Caco-2 (cell line): ENCODE results near the gene MRPS23. TPM values are rescaled to one million over a fixed set of nuclear protein-coding genes. Genes with fewer than 3 reads are reported as not detected.

Source experiments
- BruUV-seq: library from RNA; stranded (reverse); fragments of 400-500 nt; replicated peaks from 2 replicates; lab custom pipeline; 2021; lab: Mats Ljungman, UMichigan
- CTCF ChIA-PET: fragments of 300-600 bp; sonication (Branson Sonifier 250); formaldehyde crosslinking; loops from one replicate; lab custom pipeline; 2022; ENCODE audit warnings: antibody characterized with exemption; lab: Charles Lee
- POLR2A ChIA-PET: fragments of 300-600 bp; sonication (Branson Sonifier 250); formaldehyde crosslinking; loops from one replicate; lab custom pipeline; 2022; ENCODE audit warnings: antibody characterized with exemption; lab: Charles Lee
- DNase-seq, 2 experiments: peaks; one replicate each; pipeline versions ENCODE4 v3.0.0 to v3.0.0-alpha.2; 2020 to 2022
- H3K27me3 ChIP-seq: replicated peaks from 2 replicates; pipeline ENCODE4 v1.6.0; 2011; ENCODE audit warnings: low read length; ENCODE audit not compliant: control insufficient read depth, insufficient read depth
- H3K36me3 ChIP-seq: 2 replicates; pipeline ENCODE4 v1.5.1; 2011; ENCODE audit warnings: low read length; ENCODE audit not compliant: control insufficient read depth, insufficient read depth
- H3K4me1 ChIP-seq: fragments of 250-450 bp; sonication (Bioruptor Pico); 2 replicates; pipeline ENCODE4 v1.5.1; 2020; ENCODE audit warnings: mild to moderate bottlenecking
- H3K4me3 ChIP-seq: 2 replicates; pipeline ENCODE4 v1.5.1; 2011; ENCODE audit warnings: low read depth, mild to moderate bottlenecking, control low read depth, low read length
- H3K9me3 ChIP-seq: fragments of 250-450 bp; sonication (Bioruptor Pico); 2 replicates; pipeline ENCODE4 v1.5.1; 2020; ENCODE audit warnings: mild to moderate bottlenecking, moderate library complexity
- H3K27ac Mint-ChIP-seq: one replicate; pipeline ENCODE4 v1.8.0; 2022; ENCODE audit warnings: mixed read lengths; ENCODE audit not compliant: unreplicated experiment
- H3K27me3 Mint-ChIP-seq: one replicate; pipeline ENCODE4 v1.8.0; 2022; ENCODE audit warnings: mixed read lengths; ENCODE audit not compliant: insufficient read depth, unreplicated experiment
- H3K36me3 Mint-ChIP-seq: one replicate; pipeline ENCODE4 v1.8.0; 2022; ENCODE audit warnings: mild to moderate bottlenecking, mixed read lengths; ENCODE audit not compliant: insufficient read depth, unreplicated experiment
- H3K4me1 Mint-ChIP-seq: one replicate; pipeline ENCODE4 v1.8.0; 2022; ENCODE audit warnings: low read depth, mixed read lengths; ENCODE audit not compliant: unreplicated experiment
- H3K4me3 Mint-ChIP-seq: one replicate; pipeline ENCODE4 v1.8.0; 2022; ENCODE audit warnings: mild to moderate bottlenecking, moderate library complexity, mixed read lengths; ENCODE audit not compliant: unreplicated experiment
- H3K9me3 Mint-ChIP-seq: one replicate; pipeline ENCODE4 v1.8.0; 2022; ENCODE audit warnings: mixed read lengths; ENCODE audit not compliant: unreplicated experiment
- intact Hi-C: fragments of 100-400 bp; cut with micrococcal nuclease; formaldehyde crosslinking; loops from one replicate; pipeline ENCODE4 v1.10.0; 2022; ENCODE audit not compliant: unreplicated experiment
- total RNA-seq: library from RNA; stranded (reverse); gene quantifications from 2 replicates; pipeline ENCODE4 v1.2.3, GENCODE V29; 2022
- TF ChIP-seq, protein P1 (sequence below), 2 experiments: fragments of 200-600 bp in 1 of 2; IDR thresholded peaks; 1 replicate in 1 of 2; 2 replicates in 1 of 2; pipeline versions ENCODE4 v1.5.1 to v1.8.0; 2011 to 2022; ENCODE audit warnings: antibody characterized with exemption in 1 of 2, control low read depth in 1 of 2, inconsistent platforms in 1 of 2, low read depth in 1 of 2, low read length in 1 of 2, mild to moderate bottlenecking in 1 of 2, moderate library complexity in 1 of 2; ENCODE audit not compliant: insufficient read depth in 1 of 2, severe bottlenecking in 1 of 2, unreplicated experiment in 1 of 2

MRPS23 gene
- total RNA-seq, 1 experiment from 2014 or later, result 72.9 TPM

- DNase-seq, result no peak
- H3K36me3 Mint-ChIP-seq, result no peaks in the 10 kb centered on the region
- H3K36me3 ChIP-seq, result no peaks in the 10 kb centered on the region
- H3K4me3 ChIP-seq, result no peak overlapping the region
- H3K27ac Mint-ChIP-seq, result no peak overlapping the region
- no TSS peak for BruUV-seq
- no peaks in the 10 kb centered on the region for H3K9me3 ChIP-seq
- H3K4me1 Mint-ChIP-seq, result peaks cover 6% of the 10 kb centered on the region
- ChIA-PET CTCF (interaction anchor here (3.7 kb wide), 1 partner anchor 48 kb away, joined by 12 read pairs; no protein-coding TSS in a partner anchor), POLR2A (no interaction called here)
- no peaks in the 10 kb centered on the region for H3K27me3 Mint-ChIP-seq
- TF ChIP-seq, protein P1, sequence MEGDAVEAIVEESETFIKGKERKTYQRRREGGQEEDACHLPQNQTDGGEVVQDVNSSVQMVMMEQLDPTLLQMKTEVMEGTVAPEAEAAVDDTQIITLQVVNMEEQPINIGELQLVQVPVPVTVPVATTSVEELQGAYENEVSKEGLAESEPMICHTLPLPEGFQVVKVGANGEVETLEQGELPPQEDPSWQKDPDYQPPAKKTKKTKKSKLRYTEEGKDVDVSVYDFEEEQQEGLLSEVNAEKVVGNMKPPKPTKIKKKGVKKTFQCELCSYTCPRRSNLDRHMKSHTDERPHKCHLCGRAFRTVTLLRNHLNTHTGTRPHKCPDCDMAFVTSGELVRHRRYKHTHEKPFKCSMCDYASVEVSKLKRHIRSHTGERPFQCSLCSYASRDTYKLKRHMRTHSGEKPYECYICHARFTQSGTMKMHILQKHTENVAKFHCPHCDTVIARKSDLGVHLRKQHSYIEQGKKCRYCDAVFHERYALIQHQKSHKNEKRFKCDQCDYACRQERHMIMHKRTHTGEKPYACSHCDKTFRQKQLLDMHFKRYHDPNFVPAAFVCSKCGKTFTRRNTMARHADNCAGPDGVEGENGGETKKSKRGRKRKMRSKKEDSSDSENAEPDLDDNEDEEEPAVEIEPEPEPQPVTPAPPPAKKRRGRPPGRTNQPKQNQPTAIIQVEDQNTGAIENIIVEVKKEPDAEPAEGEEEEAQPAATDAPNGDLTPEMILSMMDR (IDR thresholded peaks at IDR 0.05; ENCODE audit: insufficient read depth in 1 of 2, low read depth in 1 of 2, low read length in 1 of 2, severe bottlenecking in 1 of 2, unreplicated experiment in 1 of 2), result no peak
- intact Hi-C loops, result loop anchor here (10.0 kb wide), 1 partner anchor 86 kb away; the partner anchor contains the start of gene CCDC182
- H3K27me3 ChIP-seq, result no peaks in the 10 kb centered on the region
- H3K4me3 Mint-ChIP-seq, result no peak overlapping the region
- H3K9me3 Mint-ChIP-seq, result no peaks in the 10 kb centered on the region
- peaks cover 5% of the 10 kb centered on the region; the same call in 1 of the 2 replicates for H3K4me1 ChIP-seq
Measured at GRCh38 chr17:57830880-57831279, 19.0 kb downstream of the MRPS23 start.

GRCh38 chr17:57823469-57824401 is 26.1 kb downstream of the MRPS23 start:
- H3K4me1 Mint-ChIP-seq, result no peaks in the 10 kb centered on the region
- H3K27me3 ChIP-seq, result no peaks in the 10 kb centered on the region
- no peaks in the 10 kb centered on the region for H3K27me3 Mint-ChIP-seq
- TF ChIP-seq, protein P1 (IDR thresholded peaks at IDR 0.05; ENCODE audit: insufficient read depth in 1 of 2, low read depth in 1 of 2, low read length in 1 of 2, severe bottlenecking in 1 of 2, unreplicated experiment in 1 of 2), result no peak
- H3K27ac Mint-ChIP-seq, result no peak overlapping the region
- H3K4me3 Mint-ChIP-seq, result no peak overlapping the region
- no peaks in the 10 kb centered on the region for H3K9me3 ChIP-seq
- no peaks in the 10 kb centered on the region for H3K36me3 ChIP-seq
- ChIA-PET CTCF (no interaction called here), POLR2A (no interaction called here)
- no peaks in the 10 kb centered on the region for H3K9me3 Mint-ChIP-seq
- no peaks in the 10 kb centered on the region for H3K4me1 ChIP-seq
- intact Hi-C loops, result no loop called here
- DNase-seq, result no peak
- no TSS peak for BruUV-seq
- H3K36me3 Mint-ChIP-seq, result no peaks in the 10 kb centered on the region
- H3K4me3 ChIP-seq, result no peak overlapping the region

- Histone ChIP-seq H3K4me1 (no peaks in the 10 kb centered on the region), H3K4me3 (no peak overlapping the region), H3K36me3 (no peaks in the 10 kb centered on the region), H3K27me3 (no peaks in the 10 kb centered on the region), H3K9me3 (no peaks in the 10 kb centered on the region)
- Mint-ChIP-seq H3K36me3 (no peaks in the 10 kb centered on the region), H3K4me3 (no peak overlapping the region), H3K27ac (no peak overlapping the region), H3K9me3 (no peaks in the 10 kb centered on the region), H3K4me1 (no peaks in the 10 kb centered on the region), H3K27me3 (peaks cover 7% of the 10 kb centered on the region)
- intact Hi-C loops, result no loop called here
- CTCF ChIA-PET, result no interaction called here
- TF ChIP-seq, protein P1 (IDR thresholded peaks at IDR 0.05; ENCODE audit: insufficient read depth in 1 of 2, low read depth in 1 of 2, low read length in 1 of 2, severe bottlenecking in 1 of 2, unreplicated experiment in 1 of 2), result no peak
- BruUV-seq, result no TSS peak
- POLR2A ChIA-PET, result no interaction called here
- no peak for DNase-seq
Measured at GRCh38 chr17:57819867-57820266, 30.0 kb downstream of the MRPS23 start.
